HG02623 (cell line): ENCODE results near the gene IP6K3.

Experiments used
- ATAC-seq: cut with Tn5 transposase; IDR thresholded peaks from one replicate; pipeline ENCODE4 v1.9.1; 2021; ENCODE audit warnings: moderate library complexity; ENCODE audit not compliant: unreplicated experiment

The IP6K3 gene

DNA sequence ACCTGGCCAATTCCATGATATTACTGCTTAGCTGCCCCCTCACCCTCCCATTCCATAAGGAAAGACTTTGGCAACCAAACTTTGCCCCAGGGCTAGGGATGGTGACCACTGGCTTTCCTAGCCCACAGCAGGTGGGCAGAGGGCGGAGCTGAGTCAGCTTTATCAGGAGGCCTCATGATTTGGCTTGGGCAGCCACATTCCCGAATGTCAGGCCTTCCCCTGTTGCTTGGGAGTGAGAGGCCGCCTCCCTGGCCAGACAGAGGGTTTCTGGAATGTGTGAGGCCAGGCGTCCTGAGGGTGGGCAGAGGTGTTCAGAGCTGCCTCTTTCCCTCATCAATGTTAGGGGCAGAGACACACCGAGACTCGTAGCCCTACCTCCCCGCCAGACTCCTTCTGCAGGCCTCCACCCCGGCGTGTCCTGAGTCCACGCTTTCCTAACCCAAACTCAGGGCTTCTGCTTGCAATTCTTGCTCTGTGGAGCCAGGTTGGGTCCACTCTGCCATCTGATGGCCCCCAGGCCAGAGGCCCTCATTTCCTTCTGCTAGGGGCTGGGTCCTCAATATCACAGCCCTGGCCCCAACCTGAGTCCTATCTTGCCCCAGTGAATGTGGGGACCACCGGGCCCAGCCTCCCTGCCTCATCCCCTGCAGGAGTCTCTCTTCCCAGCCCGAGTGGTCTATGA is 54.5 kb downstream of the IP6K3 start:
- no peak for ATAC-seq

GRCh38 chr6:33691456-33692077 is 55.1 kb downstream of the IP6K3 start:
- ATAC-seq, result no peak

DNA sequence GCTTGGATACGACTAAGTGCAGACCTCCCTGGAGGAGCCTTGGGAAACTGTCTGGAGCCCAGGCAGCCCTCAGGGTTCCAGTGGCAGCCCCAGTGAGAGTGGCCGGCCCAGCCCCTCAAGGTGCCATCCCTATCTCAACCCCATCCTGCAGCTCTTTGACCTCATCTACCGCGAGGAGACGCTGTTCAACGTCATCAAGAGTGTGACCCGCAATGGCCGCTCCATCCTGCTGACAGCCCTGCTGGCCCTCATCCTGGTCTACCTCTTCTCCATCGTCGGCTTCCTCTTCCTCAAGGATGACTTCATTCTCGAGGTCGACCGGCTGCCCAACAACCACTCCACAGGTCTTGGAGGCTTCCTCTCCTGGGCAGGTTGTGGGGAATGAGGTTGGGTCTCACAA is 55.9 kb downstream of the IP6K3 start:
- no peak for ATAC-seq

GRCh38 chr6:33689879-33690278 is 56.8 kb downstream of the IP6K3 start:
- no peak for ATAC-seq

DNA sequence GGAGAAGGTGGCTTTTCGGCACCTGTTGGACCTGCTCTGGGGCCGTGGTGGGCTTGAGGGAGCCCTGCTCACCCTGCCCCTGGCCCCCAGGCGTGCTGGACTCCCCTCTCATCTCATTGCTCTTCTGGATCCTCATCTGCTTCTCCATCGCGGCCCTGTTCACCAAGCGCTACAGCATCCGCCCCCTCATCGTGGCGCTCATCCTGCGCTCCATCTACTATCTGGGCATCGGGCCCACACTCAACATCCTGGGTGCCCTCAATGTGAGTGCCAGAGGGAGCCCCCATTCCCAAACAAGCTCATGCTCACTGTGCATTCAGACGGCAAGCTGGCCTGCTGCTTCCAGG is 57.6 kb downstream of the IP6K3 start:
- ATAC-seq, result no peak

GRCh38 chr6:33688451-33689147 is 58.1 kb downstream of the IP6K3 start:
- ATAC-seq, result no peak

GRCh38 chr6:33688006-33688405 is 58.7 kb downstream of the IP6K3 start:
- ATAC-seq, result no peak

- ATAC-seq, result no peak
These were observed 59.4 kb downstream of the IP6K3 start for GRCh38 chr6:33686981-33687975.

- ATAC-seq, result no peak
These were observed 60.3 kb downstream of the IP6K3 start for GRCh38 chr6:33686225-33686924.

- no peak for ATAC-seq
These were observed 61.1 kb downstream of the IP6K3 start for GRCh38 chr6:33685411-33686224.

DNA sequence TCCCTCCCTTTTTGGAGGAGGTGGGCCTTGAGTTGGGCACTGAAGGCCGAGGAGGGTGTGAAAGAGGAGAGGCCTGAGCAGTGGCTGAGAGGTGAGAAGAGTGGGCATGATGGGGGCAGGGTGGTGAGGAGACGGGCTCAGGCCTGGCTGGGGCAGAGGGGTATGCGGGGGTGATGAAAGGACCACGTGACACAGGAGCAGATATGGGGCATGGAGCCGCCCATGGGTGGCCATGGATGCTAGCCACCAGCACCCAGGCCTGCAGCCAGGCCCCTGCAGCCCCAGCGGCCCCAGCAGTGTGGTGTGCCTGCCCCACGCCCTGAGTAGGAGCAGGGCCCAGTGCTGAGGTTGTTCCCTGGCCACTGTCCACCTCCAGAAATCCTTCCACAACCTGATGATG is 61.7 kb downstream of the IP6K3 start:
- no peak for ATAC-seq

DNA sequence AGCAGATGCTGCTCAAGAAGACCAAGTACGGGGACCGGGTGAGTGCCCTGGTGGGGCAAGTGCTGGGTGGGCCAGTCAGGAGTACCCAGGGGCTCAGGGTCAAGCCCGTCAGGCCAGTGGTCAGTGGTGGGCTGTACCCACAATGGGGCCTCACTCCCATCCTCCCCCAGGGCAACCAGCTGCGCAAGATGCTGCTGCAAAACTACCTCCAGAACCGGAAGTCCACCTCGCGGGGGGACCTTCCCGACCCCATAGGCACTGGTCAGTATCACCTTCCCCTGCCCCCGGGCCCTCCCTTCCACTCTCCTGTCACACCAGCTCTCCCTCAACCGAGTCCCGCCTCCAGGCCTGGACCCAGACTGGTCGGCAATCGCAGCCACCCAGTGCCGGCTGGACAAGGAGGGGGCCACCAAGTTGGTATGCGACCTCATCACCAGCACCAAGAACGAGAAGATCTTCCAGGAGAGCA is 62.2 kb downstream of the IP6K3 start:
- no peak for ATAC-seq

GRCh38 chr6:33683576-33684427 is 62.9 kb downstream of the IP6K3 start:
- ATAC-seq, result no peak

DNA sequence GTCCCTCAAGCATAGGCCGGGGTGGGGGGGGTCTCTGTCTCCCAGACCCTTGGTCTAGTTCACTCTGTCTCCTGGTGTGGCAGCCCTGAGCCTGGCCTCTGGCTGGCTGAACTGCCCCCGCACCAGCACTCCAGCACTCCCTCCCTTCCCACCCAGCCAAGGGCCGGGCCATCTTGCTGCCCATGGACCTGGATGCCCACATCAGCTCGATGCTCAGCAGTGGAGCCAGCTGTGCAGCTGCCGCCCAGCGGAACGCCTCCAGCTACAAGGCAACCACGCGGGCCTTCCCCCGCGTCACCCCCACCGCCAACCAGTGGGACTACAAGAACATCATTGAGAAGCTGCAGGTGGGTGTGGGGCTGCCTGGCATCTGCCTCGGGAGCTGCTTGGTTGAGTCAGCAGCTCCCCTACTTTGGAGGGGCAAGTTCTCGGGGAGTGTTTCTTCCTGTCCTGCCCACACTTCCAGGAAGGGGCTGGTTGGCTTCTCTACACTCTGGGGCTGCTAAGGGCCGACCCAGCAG is 63.6 kb downstream of the IP6K3 start:
- no peak for ATAC-seq

- ATAC-seq, result no peak
These were observed 64.4 kb downstream of the IP6K3 start for GRCh38 chr6:33682341-33682740.

DNA sequence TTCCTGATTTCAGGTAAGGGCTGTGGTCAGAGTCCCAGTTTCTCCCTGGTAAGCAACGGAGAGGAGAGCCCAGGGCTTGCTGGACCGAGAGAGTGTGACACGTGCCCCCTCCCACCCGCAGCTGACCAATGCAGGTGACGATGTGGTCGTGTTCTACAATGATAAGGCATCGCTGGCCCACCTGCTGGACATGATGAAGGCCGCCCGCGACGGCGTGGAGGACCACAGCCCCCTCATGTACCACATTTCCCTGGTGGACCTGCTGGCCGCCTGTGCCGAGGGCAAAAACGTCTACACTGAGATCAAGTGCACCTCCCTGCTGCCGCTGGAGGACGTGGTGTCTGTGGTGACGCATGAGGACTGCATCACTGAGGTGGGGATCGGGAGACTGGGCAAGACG is 66.9 kb downstream of the IP6K3 start:
- no peak for ATAC-seq

DNA sequence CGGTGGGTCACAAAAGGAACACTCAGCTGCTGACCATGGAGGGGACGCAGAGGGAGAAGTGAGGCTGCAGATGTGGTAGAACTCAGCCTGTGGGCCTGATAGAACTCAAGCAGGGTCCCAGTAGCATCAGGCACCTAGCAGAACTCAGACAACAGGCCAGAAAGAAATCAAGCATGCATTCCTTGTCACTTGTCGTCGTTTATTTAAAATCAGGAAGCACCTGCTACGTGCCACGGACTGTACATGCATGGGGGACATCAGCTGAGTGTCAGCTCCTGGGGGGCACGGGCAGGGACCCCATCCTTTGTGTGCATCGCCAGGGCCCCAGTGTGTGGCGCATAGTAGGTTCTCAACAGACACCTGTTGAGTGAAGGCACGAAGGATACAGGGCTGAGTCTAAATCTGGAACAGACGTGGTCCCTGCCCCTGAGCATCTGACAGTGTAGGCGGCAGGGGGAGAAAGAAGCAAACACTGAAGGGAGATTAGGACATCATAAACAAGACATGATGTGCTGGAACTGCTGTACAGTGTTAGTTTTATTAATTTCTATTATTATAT is 67.7 kb downstream of the IP6K3 start:
- no peak for ATAC-seq
